ENCODE results near the gene SFXN3. TPM values are rescaled to one million over a fixed set of nuclear protein-coding genes. Genes with fewer than 3 reads are reported as not detected.

The SFXN3 gene
- total and polyA plus RNA-seq, 2 of the 13 experiments (the other 11 are each of a cell fraction or from before 2014, with no cell fraction given): 16.8 to 71.5 TPM

DNA sequence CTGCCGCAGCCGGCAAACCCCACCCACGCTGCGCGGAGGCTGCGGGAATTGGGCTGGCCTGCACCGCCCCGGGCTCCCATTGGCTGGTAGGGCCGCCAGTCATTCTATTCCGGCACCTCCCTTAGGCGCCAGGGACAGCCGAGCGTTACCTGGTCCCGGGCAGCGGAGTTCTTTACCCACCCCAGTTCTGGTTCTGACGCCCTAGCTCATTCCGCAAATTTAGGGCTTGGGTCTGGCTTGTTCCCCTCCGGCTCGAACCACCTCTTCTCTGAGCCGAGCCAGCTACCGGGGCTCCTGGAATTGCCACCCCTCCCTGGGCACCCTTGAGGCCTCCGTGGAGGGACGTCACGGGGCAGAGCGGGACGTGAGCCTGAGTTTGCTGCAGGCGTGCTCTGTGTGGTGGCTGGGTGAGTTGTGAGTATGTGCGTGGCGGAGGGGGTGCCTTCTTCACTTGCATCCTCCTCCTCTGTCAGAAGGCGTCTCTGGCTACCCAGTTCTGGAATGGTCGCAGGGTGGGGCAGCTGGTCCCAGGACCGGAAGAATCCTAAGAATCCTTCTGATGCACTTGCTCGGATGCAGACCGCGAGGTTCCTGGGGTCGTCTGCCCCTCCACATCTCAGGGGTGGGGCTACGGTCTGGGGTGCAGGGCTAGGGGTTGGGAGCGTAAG is at the start of gene SFXN3, which contains the start of gene PDZD7 (continued):
- TF ChIP-seq, protein P1, sequence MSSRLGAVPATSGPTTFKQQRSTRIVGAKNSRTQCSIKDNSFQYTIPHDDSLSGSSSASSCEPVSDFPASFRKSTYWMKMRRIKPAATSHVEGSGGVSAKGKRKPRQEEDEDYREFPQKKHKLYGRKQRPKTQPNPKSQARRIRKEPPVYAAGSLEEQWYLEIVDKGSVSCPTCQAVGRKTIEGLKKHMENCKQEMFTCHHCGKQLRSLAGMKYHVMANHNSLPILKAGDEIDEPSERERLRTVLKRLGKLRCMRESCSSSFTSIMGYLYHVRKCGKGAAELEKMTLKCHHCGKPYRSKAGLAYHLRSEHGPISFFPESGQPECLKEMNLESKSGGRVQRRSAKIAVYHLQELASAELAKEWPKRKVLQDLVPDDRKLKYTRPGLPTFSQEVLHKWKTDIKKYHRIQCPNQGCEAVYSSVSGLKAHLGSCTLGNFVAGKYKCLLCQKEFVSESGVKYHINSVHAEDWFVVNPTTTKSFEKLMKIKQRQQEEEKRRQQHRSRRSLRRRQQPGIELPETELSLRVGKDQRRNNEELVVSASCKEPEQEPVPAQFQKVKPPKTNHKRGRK (CRISPR knock-in tag; IDR thresholded peaks at IDR 0.05): no peak
- no peak for TF ChIP-seq ZFP36L1 (CRISPR knock-in tag; IDR thresholded peaks at IDR 0.05)
- TF ChIP-seq YEATS4 (CRISPR knock-in tag; IDR thresholded peaks at IDR 0.05; ENCODE audit: borderline replicate concordance): no peak
- no peak for TF ChIP-seq SRSF4 (IDR thresholded peaks at IDR 0.05; ENCODE audit: low read depth, low read length, poor library complexity, severe bottlenecking)
- TF ChIP-seq ZBTB1 (CRISPR knock-in tag; IDR thresholded peaks at IDR 0.05; ENCODE audit: borderline replicate concordance): no peak
- TF ChIP-seq, protein P2, sequence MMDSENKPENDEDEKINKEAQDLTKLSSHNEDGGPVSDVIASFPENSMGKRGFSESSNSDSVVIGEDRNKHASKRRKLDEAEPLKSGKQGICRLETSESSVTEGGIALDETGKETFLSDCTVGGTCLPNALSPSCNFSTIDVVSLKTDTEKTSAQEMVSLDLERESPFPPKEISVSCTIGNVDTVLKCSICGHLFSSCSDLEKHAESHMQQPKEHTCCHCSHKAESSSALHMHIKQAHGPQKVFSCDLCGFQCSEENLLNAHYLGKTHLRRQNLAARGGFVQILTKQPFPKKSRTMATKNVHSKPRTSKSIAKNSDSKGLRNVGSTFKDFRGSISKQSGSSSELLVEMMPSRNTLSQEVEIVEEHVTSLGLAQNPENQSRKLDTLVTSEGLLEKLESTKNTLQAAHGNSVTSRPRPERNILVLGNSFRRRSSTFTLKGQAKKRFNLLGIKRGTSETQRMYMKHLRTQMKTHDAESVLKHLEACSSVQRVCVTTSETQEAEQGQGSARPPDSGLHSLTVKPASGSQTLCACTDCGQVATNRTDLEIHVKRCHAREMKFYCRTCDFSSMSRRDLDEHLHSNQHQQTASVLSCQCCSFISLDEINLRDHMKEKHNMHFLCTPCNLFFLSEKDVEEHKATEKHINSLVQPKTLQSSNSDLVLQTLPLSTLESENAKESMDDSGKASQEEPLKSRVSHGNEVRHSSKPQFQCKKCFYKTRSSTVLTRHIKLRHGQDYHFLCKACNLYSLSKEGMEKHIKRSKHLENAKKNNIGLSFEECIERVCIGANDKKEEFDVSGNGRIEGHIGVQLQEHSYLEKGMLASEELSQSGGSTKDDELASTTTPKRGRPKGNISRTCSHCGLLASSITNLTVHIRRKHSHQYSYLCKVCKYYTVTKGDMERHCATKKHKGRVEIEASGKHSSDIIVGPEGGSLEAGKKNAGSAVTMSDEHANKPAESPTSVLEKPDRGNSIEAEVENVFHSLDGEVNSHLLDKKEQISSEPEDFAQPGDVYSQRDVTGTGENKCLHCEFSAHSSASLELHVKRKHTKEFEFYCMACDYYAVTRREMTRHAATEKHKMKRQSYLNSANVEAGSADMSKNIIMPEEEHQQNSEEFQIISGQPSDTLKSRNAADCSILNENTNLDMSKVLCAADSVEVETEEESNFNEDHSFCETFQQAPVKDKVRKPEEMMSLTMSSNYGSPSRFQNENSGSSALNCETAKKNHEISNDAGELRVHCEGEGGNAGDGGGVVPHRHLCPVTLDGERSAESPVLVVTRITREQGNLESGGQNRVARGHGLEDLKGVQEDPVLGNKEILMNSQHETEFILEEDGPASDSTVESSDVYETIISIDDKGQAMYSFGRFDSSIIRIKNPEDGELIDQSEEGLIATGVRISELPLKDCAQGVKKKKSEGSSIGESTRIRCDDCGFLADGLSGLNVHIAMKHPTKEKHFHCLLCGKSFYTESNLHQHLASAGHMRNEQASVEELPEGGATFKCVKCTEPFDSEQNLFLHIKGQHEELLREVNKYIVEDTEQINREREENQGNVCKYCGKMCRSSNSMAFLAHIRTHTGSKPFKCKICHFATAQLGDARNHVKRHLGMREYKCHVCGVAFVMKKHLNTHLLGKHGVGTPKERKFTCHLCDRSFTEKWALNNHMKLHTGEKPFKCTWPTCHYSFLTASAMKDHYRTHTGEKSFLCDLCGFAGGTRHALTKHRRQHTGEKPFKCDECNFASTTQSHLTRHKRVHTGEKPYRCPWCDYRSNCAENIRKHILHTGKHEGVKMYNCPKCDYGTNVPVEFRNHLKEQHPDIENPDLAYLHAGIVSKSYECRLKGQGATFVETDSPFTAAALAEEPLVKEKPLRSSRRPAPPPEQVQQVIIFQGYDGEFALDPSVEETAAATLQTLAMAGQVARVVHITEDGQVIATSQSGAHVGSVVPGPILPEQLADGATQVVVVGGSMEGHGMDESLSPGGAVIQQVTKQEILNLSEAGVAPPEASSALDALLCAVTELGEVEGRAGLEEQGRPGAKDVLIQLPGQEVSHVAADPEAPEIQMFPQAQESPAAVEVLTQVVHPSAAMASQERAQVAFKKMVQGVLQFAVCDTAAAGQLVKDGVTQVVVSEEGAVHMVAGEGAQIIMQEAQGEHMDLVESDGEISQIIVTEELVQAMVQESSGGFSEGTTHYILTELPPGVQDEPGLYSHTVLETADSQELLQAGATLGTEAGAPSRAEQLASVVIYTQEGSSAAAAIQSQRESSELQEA (CRISPR knock-in tag; IDR thresholded peaks at IDR 0.05; ENCODE audit: not compliant biosample characterization): peak; percentile 65
- no peak for TF ChIP-seq CAMTA2 (CRISPR knock-in tag; IDR thresholded peaks at IDR 0.05; ENCODE audit: borderline replicate concordance)
- no peak for TF ChIP-seq MED1 (CRISPR knock-in tag; IDR thresholded peaks at IDR 0.05)
- no peak for TF ChIP-seq PHF8 (CRISPR knock-in tag; IDR thresholded peaks at IDR 0.05)
- no peak for TF ChIP-seq CBX2 (IDR thresholded peaks at IDR 0.05; ENCODE audit: low read depth, low read length)
- TF ChIP-seq CBX2 (CRISPR knock-in tag; IDR thresholded peaks at IDR 0.05; ENCODE audit: low read depth): no peak
- no peak for TF ChIP-seq NR2F1 (CRISPR knock-in tag; IDR thresholded peaks at IDR 0.05)
- no peak for TF ChIP-seq JARID2 (CRISPR knock-in tag; IDR thresholded peaks at IDR 0.05; ENCODE audit: insufficient replicate concordance)
- TF ChIP-seq CHD4 (IDR thresholded peaks at IDR 0.05; ENCODE audit: borderline replicate concordance, low read length): no peak
- no peak for TF ChIP-seq ZNF552 (CRISPR knock-in tag; IDR thresholded peaks at IDR 0.05; ENCODE audit: borderline replicate concordance)
- TF ChIP-seq RFXANK (CRISPR knock-in tag; IDR thresholded peaks at IDR 0.05): no peak
- TF ChIP-seq RBM22 (optimal IDR thresholded peaks at IDR 0.05; ENCODE audit: low read length): no peak
- no peak for TF ChIP-seq TCF7L2 (IDR thresholded peaks at IDR 0.05; ENCODE audit: low read depth, low read length)
- TF ChIP-seq CC2D1A (CRISPR knock-in tag; IDR thresholded peaks at IDR 0.05): no peak
